H1 (cell line): ENCODE data around the gene AURKAIP1.

Source experiments
- ASH2L ChIP-seq: fragments of 200-600, 300-600 bp; sonication (generic); IDR thresholded peaks from one replicate; pipeline ENCODE4 v1.7.1; 2017; ENCODE audit warnings: low read length
- CHD2 ChIP-seq: IDR thresholded peaks from 2 replicates; pipeline ENCODE4 v1.6.1; 2012; ENCODE audit warnings: low read length, improper control_type of control experiment
- EP300 ChIP-seq, 2 experiments: IDR thresholded peaks; 1 replicate in 1 of 2; 2 replicates in 1 of 2; pipeline ENCODE4 v1.6.1; 2011 to 2012; ENCODE audit warnings: low read depth in 2 of 2, low read length in 2 of 2, mild to moderate bottlenecking in 2 of 2, borderline replicate concordance in 1 of 2, inconsistent platforms in 1 of 2, moderate library complexity in 1 of 2
- EZH2 ChIP-seq: fragments of 200-600 bp; sonication (generic); IDR thresholded peaks from 2 replicates; pipeline ENCODE4 v1.7.1; 2012; ENCODE audit warnings: low read depth, mild to moderate bottlenecking, moderate library complexity, low read length, inconsistent platforms; ENCODE audit not compliant: severe bottlenecking
- JUND ChIP-seq: IDR thresholded peaks from 2 replicates; pipeline ENCODE4 v1.6.1; 2011; ENCODE audit warnings: mild to moderate bottlenecking, improper control_type of control experiment, low read length
- NRF1 ChIP-seq: IDR thresholded peaks from 2 replicates; pipeline ENCODE4 v1.6.1; 2011; ENCODE audit warnings: mild to moderate bottlenecking, low read depth, low read length, improper control_type of control experiment
- POLR2A ChIP-seq, 2 experiments: IDR thresholded peaks; 1 replicate in 1 of 2; 2 replicates in 1 of 2; pipeline ENCODE4 v1.6.1; 2011; ENCODE audit warnings: low read depth in 2 of 2, low read length in 2 of 2, mild to moderate bottlenecking in 2 of 2; ENCODE audit errors: control extremely low read depth in 1 of 2
- RNF2 ChIP-seq: fragments of 200-900, 300-1000 bp; sonication (generic); IDR thresholded peaks from 2 replicates; pipeline ENCODE4 v1.7.1; 2016; ENCODE audit warnings: borderline replicate concordance, low read depth, mild to moderate bottlenecking, antibody characterized with exemption, low read length; ENCODE audit not compliant: poor library complexity, severe bottlenecking; ENCODE audit errors: missing control alignments
- SP2 ChIP-seq: IDR thresholded peaks from 2 replicates; pipeline ENCODE4 v1.6.1; 2012; ENCODE audit warnings: mild to moderate bottlenecking, low read length, inconsistent platforms
- ZNF274 ChIP-seq: IDR thresholded peaks from 2 replicates; pipeline ENCODE4 v1.7.0; 2012; ENCODE audit warnings: low read length, borderline replicate concordance; ENCODE audit errors: extremely low read depth
- TF ChIP-seq, protein P1 (sequence below), 3 experiments: IDR thresholded peaks; 1 replicate in 2 of 3; 2 replicates in 1 of 3; pipeline versions ENCODE4 v1.5.1 to v1.6.1; 2011; ENCODE audit warnings: low read length in 3 of 3, mild to moderate bottlenecking in 3 of 3, inconsistent platforms in 2 of 3, low read depth in 1 of 3, moderate library complexity in 1 of 3; ENCODE audit not compliant: insufficient read depth in 1 of 3; ENCODE audit errors: control extremely low read depth in 1 of 3

DNA sequence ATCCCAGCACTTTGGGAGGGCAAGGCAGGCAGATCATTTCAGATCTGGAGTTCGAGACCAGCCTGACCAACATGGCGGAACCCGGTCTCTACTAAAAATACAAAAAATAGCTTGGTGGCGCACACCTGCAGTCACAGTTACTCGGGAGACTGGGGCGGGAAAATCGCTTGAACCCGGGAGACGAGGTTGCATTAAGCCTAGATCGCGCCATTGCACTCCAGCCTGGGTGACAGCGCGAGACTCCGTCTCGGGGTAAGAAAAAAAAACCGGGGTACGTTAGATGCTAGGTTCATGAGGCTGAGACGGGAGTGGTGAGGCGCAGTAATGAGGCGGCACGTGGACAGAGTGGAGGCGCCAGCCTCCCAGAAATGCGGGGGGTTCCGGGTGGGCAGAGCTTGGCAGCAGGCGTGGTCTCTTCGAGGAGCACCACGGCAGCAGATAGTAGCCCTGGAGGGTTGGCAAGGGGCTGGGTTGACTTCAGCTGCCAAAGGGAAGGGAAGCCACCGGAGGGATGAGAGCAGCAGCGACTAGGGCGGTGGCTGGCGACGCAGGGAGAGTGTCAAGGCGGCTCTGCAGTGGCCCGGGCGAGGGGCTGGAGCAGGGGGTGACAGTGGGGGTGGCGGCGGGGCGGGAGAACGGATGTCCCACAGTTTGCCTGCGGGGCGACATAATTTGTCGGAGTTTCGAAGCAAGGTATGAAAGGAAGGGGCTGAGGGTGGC, 31.3 kb upstream of the AURKAIP1 start:
- TF ChIP-seq, protein P1, sequence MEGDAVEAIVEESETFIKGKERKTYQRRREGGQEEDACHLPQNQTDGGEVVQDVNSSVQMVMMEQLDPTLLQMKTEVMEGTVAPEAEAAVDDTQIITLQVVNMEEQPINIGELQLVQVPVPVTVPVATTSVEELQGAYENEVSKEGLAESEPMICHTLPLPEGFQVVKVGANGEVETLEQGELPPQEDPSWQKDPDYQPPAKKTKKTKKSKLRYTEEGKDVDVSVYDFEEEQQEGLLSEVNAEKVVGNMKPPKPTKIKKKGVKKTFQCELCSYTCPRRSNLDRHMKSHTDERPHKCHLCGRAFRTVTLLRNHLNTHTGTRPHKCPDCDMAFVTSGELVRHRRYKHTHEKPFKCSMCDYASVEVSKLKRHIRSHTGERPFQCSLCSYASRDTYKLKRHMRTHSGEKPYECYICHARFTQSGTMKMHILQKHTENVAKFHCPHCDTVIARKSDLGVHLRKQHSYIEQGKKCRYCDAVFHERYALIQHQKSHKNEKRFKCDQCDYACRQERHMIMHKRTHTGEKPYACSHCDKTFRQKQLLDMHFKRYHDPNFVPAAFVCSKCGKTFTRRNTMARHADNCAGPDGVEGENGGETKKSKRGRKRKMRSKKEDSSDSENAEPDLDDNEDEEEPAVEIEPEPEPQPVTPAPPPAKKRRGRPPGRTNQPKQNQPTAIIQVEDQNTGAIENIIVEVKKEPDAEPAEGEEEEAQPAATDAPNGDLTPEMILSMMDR (IDR thresholded peaks at IDR 0.05; ENCODE audit: control extremely low read depth in 1 of 3, insufficient read depth in 1 of 3, low read depth in 1 of 3, low read length in 3 of 3), result 0 out of 4 replicates have a peak, but pooled peaks of 1 of the 3 experiments have one; percentile 10
- no peak for TF ChIP-seq CHD2
- TF ChIP-seq EP300 (IDR thresholded peaks at IDR 0.05; ENCODE audit: borderline replicate concordance in 1 of 2, low read depth in 2 of 2, low read length in 2 of 2), result no peak
- no peak for TF ChIP-seq POLR2A (IDR thresholded peaks at IDR 0.05; ENCODE audit: control extremely low read depth in 1 of 2, low read depth in 2 of 2, low read length in 2 of 2)
- no peak for TF ChIP-seq EZH2
- no peak for TF ChIP-seq SP2
- no peak for TF ChIP-seq RNF2
- TF ChIP-seq JUND, result no peak
- TF ChIP-seq NRF1, result no peak
- no peak for TF ChIP-seq ZNF274
- TF ChIP-seq ASH2L, result no peak
